Stimulated activated CD8-positive, alpha-beta memory T cell treated with anti-CD3 and anti-CD28 coated beads, Interleukin-7, amount 100 ng/mL, for 48 hours (primary cell): Measurements from ENCODE around the gene HDAC9.
A peak's percentile ranks its signal among the peaks of the same experiment; 100 is the strongest.
"Not testable (repeated sequence)": the region's sequence is repeated elsewhere in the genome, so short reads cannot be mapped to it uniquely, and the experiment has no call there.

Source experiments
- DNase-seq, 2 donors: peaks; one replicate each; pipeline ENCODE4 v3.0.0-alpha.2; 2020; ENCODE audit warnings: low read depth in 1 of 2; ENCODE audit errors: extremely low read depth in 1 of 2

HDAC9 gene

GRCh38 chr7:18995811-18996426 lies 500.4 kb downstream of the HDAC9 start:
- DNase-seq = no peak

GRCh38 chr7:18996583-18996982 lies 501.0 kb downstream of the HDAC9 start:
- no peak for DNase-seq

- DNase-seq = no peak
Observed at GRCh38 chr7:18997477-18998150, 502.1 kb downstream of the HDAC9 start.

- DNase-seq = no peak
Observed at GRCh38 chr7:19000410-19000809, 504.9 kb downstream of the HDAC9 start.

- no peak for DNase-seq
Observed at GRCh38 chr7:19001854-19002253, 506.3 kb downstream of the HDAC9 start.

GRCh38 chr7:19009241-19009935 lies 513.8 kb downstream of the HDAC9 start:
- no peak for DNase-seq

GRCh38 chr7:19009936-19010280 lies 514.4 kb downstream of the HDAC9 start:
- DNase-seq = no peak

- DNase-seq = no peak
Observed at GRCh38 chr7:19011212-19011611, 515.7 kb downstream of the HDAC9 start.

- no peak for DNase-seq
Observed at GRCh38 chr7:19015098-19015497, 519.5 kb downstream of the HDAC9 start.

- no peak for DNase-seq
Observed at GRCh38 chr7:19016140-19016539, 520.6 kb downstream of the HDAC9 start.

GRCh38 chr7:19017374-19017773 lies 521.8 kb downstream of the HDAC9 start:
- DNase-seq = no peak

- no peak for DNase-seq
Observed at GRCh38 chr7:19020062-19020461, 524.5 kb downstream of the HDAC9 start.

- DNase-seq = no peak
Observed at GRCh38 chr7:19020711-19021110, 525.2 kb downstream of the HDAC9 start.

GRCh38 chr7:19023477-19023876 lies 527.9 kb downstream of the HDAC9 start:
- DNase-seq = no peak

GRCh38 chr7:19024261-19024660 lies 528.7 kb downstream of the HDAC9 start:
- no peak for DNase-seq

GRCh38 chr7:19026888-19027287 lies 531.3 kb downstream of the HDAC9 start:
- DNase-seq = no peak

- DNase-seq = no peak
Observed at GRCh38 chr7:19030281-19030680, 534.7 kb downstream of the HDAC9 start.

GRCh38 chr7:19032942-19033341 lies 537.4 kb downstream of the HDAC9 start:
- DNase-seq = not testable (repeated sequence)

GRCh38 chr7:19051767-19052375 lies 556.3 kb downstream of the HDAC9 start:
- peak in 1 of 2 donors; percentile 7 for DNase-seq
